Measurements from ENCODE around the gene EFNA5. TPM values are rescaled to one million over a fixed set of nuclear protein-coding genes. Genes with fewer than 3 reads are reported as not detected.

Gene EFNA5
- total RNA-seq, 1 donor from 2014 or later = 43.0 TPM

- peaks cover 9% of the 10 kb centered on the region for H3K9me3 Mint-ChIP-seq
- peak overlapping the region; percentile 10 for H3K4me3 Mint-ChIP-seq
- TF ChIP-seq CTCF (conservative IDR thresholded peaks at IDR 0.05) = no peak
- peaks cover 6% of the 10 kb centered on the region for H3K36me3 Mint-ChIP-seq (ENCODE audit: low read depth)
- peaks cover 18% of the 10 kb centered on the region for H3K4me1 Mint-ChIP-seq
- H3K27me3 Mint-ChIP-seq (ENCODE audit: low read depth) = no peaks in the 10 kb centered on the region
- DNase-seq (ENCODE audit: low read depth, low spot score) = no peak
- peak overlapping the region; percentile 68 for H3K27ac Mint-ChIP-seq (ENCODE audit: unreplicated experiment)
Observed at GRCh38 chr5:107696498-107696897, 25.8 kb upstream of the EFNA5 start.

- Mint-ChIP-seq H3K4me1 (peaks cover 18% of the 10 kb centered on the region), H3K9me3 (peaks cover 9% of the 10 kb centered on the region), H3K27ac (ENCODE audit: unreplicated experiment) (peak overlapping the region; percentile 68), H3K27me3 (ENCODE audit: low read depth) (no peaks in the 10 kb centered on the region), H3K4me3 (peak overlapping the region; percentile 10), H3K36me3 (ENCODE audit: low read depth) (peaks cover 8% of the 10 kb centered on the region)
- TF ChIP-seq CTCF (conservative IDR thresholded peaks at IDR 0.05) = no peak
- peak; percentile 16 for DNase-seq (ENCODE audit: low read depth, low spot score)
Observed at GRCh38 chr5:107696080-107696479, 25.3 kb upstream of the EFNA5 start.

GRCh38 chr5:107687937-107688336 lies 17.2 kb upstream of the EFNA5 start:
- Mint-ChIP-seq H3K27ac (ENCODE audit: unreplicated experiment) (no peak overlapping the region), H3K27me3 (ENCODE audit: low read depth) (no peaks in the 10 kb centered on the region), H3K4me1 (no peaks in the 10 kb centered on the region), H3K9me3 (peaks cover 2% of the 10 kb centered on the region), H3K36me3 (ENCODE audit: low read depth) (peaks cover 10% of the 10 kb centered on the region), H3K4me3 (no peak overlapping the region)
- DNase-seq (ENCODE audit: low read depth, low spot score) = no peak
- no peak for TF ChIP-seq CTCF (conservative IDR thresholded peaks at IDR 0.05)

GRCh38 chr5:107687404-107687803 lies 16.7 kb upstream of the EFNA5 start:
- Mint-ChIP-seq H3K36me3 (ENCODE audit: low read depth) (peaks cover 9% of the 10 kb centered on the region), H3K4me3 (no peak overlapping the region), H3K27me3 (ENCODE audit: low read depth) (no peaks in the 10 kb centered on the region), H3K27ac (ENCODE audit: unreplicated experiment) (no peak overlapping the region), H3K9me3 (peaks cover 2% of the 10 kb centered on the region), H3K4me1 (peaks cover 2% of the 10 kb centered on the region)
- DNase-seq (ENCODE audit: low read depth, low spot score) = no peak
- TF ChIP-seq CTCF (conservative IDR thresholded peaks at IDR 0.05) = no peak

- TF ChIP-seq CTCF (conservative IDR thresholded peaks at IDR 0.05) = no peak
- H3K9me3 Mint-ChIP-seq = no peaks in the 10 kb centered on the region
- no peak overlapping the region for H3K27ac Mint-ChIP-seq (ENCODE audit: unreplicated experiment)
- peaks cover 6% of the 10 kb centered on the region for H3K4me1 Mint-ChIP-seq
- no peaks in the 10 kb centered on the region for H3K36me3 Mint-ChIP-seq (ENCODE audit: low read depth)
- no peaks in the 10 kb centered on the region for H3K27me3 Mint-ChIP-seq (ENCODE audit: low read depth)
- H3K4me3 Mint-ChIP-seq = no peak overlapping the region
- no peak for DNase-seq (ENCODE audit: low read depth, low spot score)
Observed at GRCh38 chr5:107682533-107682932, 11.8 kb upstream of the EFNA5 start.

- Mint-ChIP-seq H3K9me3 (no peaks in the 10 kb centered on the region), H3K4me3 (no peak overlapping the region), H3K36me3 (ENCODE audit: low read depth) (no peaks in the 10 kb centered on the region), H3K27me3 (ENCODE audit: low read depth) (no peaks in the 10 kb centered on the region), H3K27ac (ENCODE audit: unreplicated experiment) (no peak overlapping the region), H3K4me1 (peaks cover 6% of the 10 kb centered on the region)
- no peak for DNase-seq (ENCODE audit: low read depth, low spot score)
- no peak for TF ChIP-seq CTCF (conservative IDR thresholded peaks at IDR 0.05)
Observed at GRCh38 chr5:107680799-107681198, 10.1 kb upstream of the EFNA5 start.
